K562 (cell line): Measurements from ENCODE around the gene MAP3K20. TPM values are rescaled to one million over a fixed set of nuclear protein-coding genes. Genes with fewer than 3 reads are reported as not detected.

Source experiments
- ATAC-seq: fragments of 200-7000 bp; cut with Tn5 transposase; 3 replicates; pipeline ENCODE4 v1.9.1; 2020; ENCODE audit warnings: moderate library complexity
- BruUV-seq: library from RNA; stranded (reverse); fragments of 400-500 nt; replicated peaks from 2 replicates; lab custom pipeline; 2021; lab: Mats Ljungman, UMichigan
- CTCF ChIA-PET: fragments of 300-600 bp; formaldehyde crosslinking; extraction: SDS; loops from one replicate; lab custom pipeline; 2021; ENCODE audit warnings: low intra/inter-chr PET ratio; lab: Yijun Ruan, JAX
- POLR2A ChIA-PET: fragments of 300-600, 350-650 bp; sonication (Branson Sonifier 250); formaldehyde crosslinking; extraction: SDS; loops from one replicate; lab custom pipeline; 2021; ENCODE audit warnings: antibody characterized with exemption, inconsistent platforms; lab: Yijun Ruan, JAX
- DNase-seq, 4 experiments: peaks; one replicate each; pipeline versions ENCODE4 v3.0.0 to v3.0.0-alpha.2; 2011 to 2018; ENCODE audit warnings: low spot score in 3 of 4, mixed read lengths in 3 of 4; ENCODE audit errors: extremely low read depth in 1 of 4
- FAIRE-seq: peaks from 2 replicates; lab custom pipeline; 2011; peaks lifted over from hg19 to GRCh38; lab: Jason Lieb, UNC
- H2AFZ ChIP-seq: 2 replicates; pipeline ENCODE4 v1.6.0; 2011; ENCODE audit warnings: low read depth, low read length, control low read depth, inconsistent platforms
- H3K27ac ChIP-seq: fragments of 200-600 bp; 3 replicates; pipeline ENCODE4 v1.8.0; 2011; ENCODE audit warnings: low read depth, mild to moderate bottlenecking, control low read depth, inconsistent platforms, low read length, moderate library complexity, mixed read lengths; ENCODE audit errors: extremely low read depth
- H3K27me3 ChIP-seq, 2 experiments: fragments of 300-600 bp in 1 of 2; 2 replicates in 1 of 2; 3 replicates in 1 of 2; pipeline versions ENCODE4 v1.6.0 to v1.8.0; 2011; ENCODE audit warnings: inconsistent platforms in 2 of 2, low read length in 2 of 2, mild to moderate bottlenecking in 1 of 2, mixed read lengths in 1 of 2, moderate library complexity in 1 of 2; ENCODE audit not compliant: control insufficient read depth in 2 of 2, insufficient read depth in 2 of 2
- H3K36me3 ChIP-seq: fragments of 300-600 bp; 3 replicates; pipeline ENCODE4 v1.8.0; 2011; ENCODE audit warnings: mild to moderate bottlenecking, low read length, inconsistent platforms; ENCODE audit not compliant: control insufficient read depth, insufficient read depth
- H3K4me1 ChIP-seq, 2 experiments: fragments of 200-600 bp in 1 of 2; replicated peaks in 1 of 2; 2 replicates in 1 of 2; 3 replicates in 1 of 2; pipeline versions ENCODE4 v1.5.1 to v1.8.0; 2011; ENCODE audit warnings: inconsistent platforms in 2 of 2, low read length in 2 of 2, mild to moderate bottlenecking in 1 of 2, mixed read lengths in 1 of 2, moderate library complexity in 1 of 2; ENCODE audit not compliant: control insufficient read depth in 2 of 2, insufficient read depth in 2 of 2
- H3K4me2 ChIP-seq: 2 replicates; pipeline ENCODE4 v1.6.1; 2011; ENCODE audit warnings: low read length, control low read depth, inconsistent platforms, mixed read lengths; ENCODE audit not compliant: insufficient read depth
- H3K4me3 ChIP-seq: fragments of 200-600 bp; sonication (generic), shearing (Covaris generic); 2 replicates; pipeline ENCODE4 v1.5.1; 2016; ENCODE audit warnings: control low read depth, inconsistent platforms
- H3K79me2 ChIP-seq: fragments of 200-600 bp; 3 replicates; pipeline ENCODE4 v1.8.0; 2011; ENCODE audit warnings: low read length, inconsistent platforms; ENCODE audit not compliant: control insufficient read depth, insufficient read depth
- H3K9ac ChIP-seq, 2 experiments: 2 replicates each; pipeline versions ENCODE4 v1.6.0 to v1.6.1; 2011; ENCODE audit warnings: low read depth in 2 of 2, low read length in 2 of 2, control low read depth in 1 of 2, inconsistent platforms in 1 of 2, mild to moderate bottlenecking in 1 of 2, mixed read lengths in 1 of 2; ENCODE audit not compliant: insufficient read depth in 1 of 2
- H3K9me1 ChIP-seq: one replicate; pipeline ENCODE4 v1.6.0; 2011; ENCODE audit warnings: inconsistent platforms, mild to moderate bottlenecking, low read length, moderate library complexity; ENCODE audit not compliant: control insufficient read depth, insufficient read depth
- H3K9me3 ChIP-seq: replicated peaks from 2 replicates; pipeline ENCODE4 v1.5.1; 2011; ENCODE audit warnings: low read depth, low read length, inconsistent platforms; ENCODE audit not compliant: control insufficient read depth, insufficient read depth
- H4K20me1 ChIP-seq: replicated peaks from 2 replicates; pipeline ENCODE4 v1.6.1; 2011; ENCODE audit warnings: low read length, inconsistent platforms, mixed read lengths; ENCODE audit not compliant: control insufficient read depth, insufficient read depth
- AFF1 ChIP-seq, 2 experiments: fragments of 450-650 bp; IDR thresholded peaks; 2 replicates each; pipeline ENCODE4 v1.6.1; 2018; ENCODE audit warnings: mild to moderate bottlenecking in 2 of 2, low read depth in 1 of 2; ENCODE audit not compliant: partially characterized antibody in 2 of 2
- ARID1B ChIP-seq: fragments of 450-650 bp; IDR thresholded peaks from 2 replicates; pipeline ENCODE4 v1.6.1; 2016; ENCODE audit warnings: antibody characterized with exemption, mild to moderate bottlenecking, inconsistent platforms
- FOSL1 ChIP-seq: fragments of 200-800 bp; sonication (Bioruptor generic); conservative IDR thresholded peaks from 2 replicates; pipeline ENCODE4 v1.6.1; 2016; ENCODE audit warnings: missing genetic modification characterization, missing compliant biosample characterization
- GATAD2B ChIP-seq: fragments of 450-650 bp; IDR thresholded peaks from 2 replicates; pipeline ENCODE4 v1.6.1; 2017; ENCODE audit warnings: mild to moderate bottlenecking, borderline replicate concordance
- KDM1A ChIP-seq, 2 experiments: fragments of 450-650 bp; IDR thresholded peaks; 2 replicates each; pipeline ENCODE4 v1.6.1; 2016; ENCODE audit warnings: mild to moderate bottlenecking in 2 of 2
- MNT ChIP-seq, 2 experiments: fragments of 450-650 bp; conservative IDR thresholded peaks; 2 replicates each; pipeline ENCODE4 v1.6.1; 2017; ENCODE audit warnings: mild to moderate bottlenecking in 2 of 2, moderate library complexity in 2 of 2
- RAD51 ChIP-seq: fragments of 450-650 bp; IDR thresholded peaks from 2 replicates; pipeline ENCODE4 v1.7.1; 2016; ENCODE audit warnings: low read depth, mild to moderate bottlenecking, borderline replicate concordance
- SAFB2 ChIP-seq: fragments of 200-400 bp; formaldehyde crosslinking; IDR thresholded peaks from 2 replicates; pipeline ENCODE4 v1.6.1; 2018; ENCODE audit warnings: borderline replicate concordance, low read length, low read depth, moderate library complexity; ENCODE audit not compliant: severe bottlenecking
- SMARCA5 ChIP-seq: fragments of 450-650 bp; IDR thresholded peaks from 2 replicates; pipeline ENCODE4 v1.6.1; 2016
- TFAM ChIP-seq: fragments of 250-450 bp; sonication (Bioruptor Pico); conservative IDR thresholded peaks from 2 replicates; pipeline ENCODE4 v1.5.0; 2021; ENCODE audit warnings: mild to moderate bottlenecking, moderate library complexity
- ZNF174 ChIP-seq: fragments of 250-450 bp; sonication (Bioruptor Pico); IDR thresholded peaks from 2 replicates; pipeline ENCODE4 v1.4.0; 2020; ENCODE audit warnings: mild to moderate bottlenecking
- ZNF408 ChIP-seq: fragments of 250-450 bp; sonication (Bioruptor Pico); IDR thresholded peaks from 2 replicates; pipeline ENCODE4 v1.4.0; 2020; ENCODE audit warnings: low read depth, mild to moderate bottlenecking, moderate library complexity
- ZNF76 ChIP-seq: fragments of 250-450 bp; sonication (Bioruptor Pico); IDR thresholded peaks from 2 replicates; pipeline ENCODE4 v1.4.0; 2020; ENCODE audit warnings: mild to moderate bottlenecking, moderate library complexity, borderline replicate concordance
- WGBS: fragments of 100-300 bp; shearing (Covaris generic); methylation state at CpG from one replicate; pipeline ENCODE4 v1.1.6; 2016; ENCODE audit warnings: low coverage, mixed read lengths; ENCODE audit not compliant: insufficient coverage; ENCODE audit errors: missing lambda C conversion rate; 5-methylcytosine and 5-hydroxymethylcytosine counted together
- in situ Hi-C: fragments of 300-500 bp; cut with MboI; formaldehyde crosslinking; loops from 4 replicates; pipeline ENCODE4 v1.15.0; 2018; ENCODE audit warnings: inconsistent platforms, mixed read lengths
- intact Hi-C: fragments of 100-400 bp; cut with micrococcal nuclease; formaldehyde crosslinking; loops from 2 replicates; pipeline ENCODE4 v1.14.2; 2022
- polyA plus RNA-seq, 8 experiments: library from polyadenylated mRNA; depleted of rRNA in 4 of 8; stranded (reverse) in 5 of 8; unstranded in 3 of 8; fragments of >200 nt; fragmentation: Nextera tagmentation in 2 of 8; fragmentation: Illumina TruSeq in 1 of 8; extraction: Ambion mirVana in 2 of 8; extraction: Trizol in 1 of 8; gene quantifications; 2 replicates each; pipeline versions ENCODE4 v1.2.1 to v1.2.3, GENCODE V29; 2011 to 2014; ENCODE audit warnings: inconsistent platforms in 1 of 8, missing spikeins in 1 of 8
- total RNA-seq, 7 experiments: library from RNA; depleted of rRNA in 6 of 7; stranded (reverse); fragments of >200 nt in 6 of 7; fragmentation: Illumina TruSeq in 2 of 7; extraction: Trizol in 2 of 7; gene quantifications; 2 replicates each; pipeline versions ENCODE4 v1.2.1 to v1.2.3, GENCODE V29; 2011 to 2021; ENCODE audit warnings: low replicate concordance in 1 of 7

The MAP3K20 gene
- total and polyA plus RNA-seq, 9 of the 15 experiments (the other 6 are each of a cell fraction or from before 2014, with no cell fraction given), result 9.8 to 34.2 (median 27.3) TPM

- Histone ChIP-seq H3K27me3 (no peaks in the 10 kb centered on the region), H3K4me1 (no peaks in the 10 kb centered on the region), H3K79me2 (peaks cover 4% of the 10 kb centered on the region; the same call in 2 of the 3 replicates), H4K20me1 (no peaks in the 10 kb centered on the region), H3K4me2 (no peak overlapping the region), H3K9ac (no peak overlapping the region), H3K9me3 (0 out of 2 replicates have a peak, but pooled peaks cover 2% of the 10 kb centered on the region), H3K27ac (no peak overlapping the region), H3K36me3 (no peaks in the 10 kb centered on the region; the same call in 2 of the 3 replicates), H3K4me3 (no peak overlapping the region), H2AFZ (no peak overlapping the region), H3K9me1 (no peaks in the 10 kb centered on the region)
- 67% methylated on average over 2 of the region's 2 CpGs for WGBS
- FAIRE-seq, result no peak
- ChIA-PET POLR2A (no interaction called here), CTCF (no interaction called here)
- DNase-seq, result no peak
- ATAC-seq, result no peak
- BruUV-seq, result no TSS peak
- in situ Hi-C loops, result no loop called here
- intact Hi-C loops, result no loop called here
- no peak for TF ChIP-seq TFAM (CRISPR knock-in tag)
- TF ChIP-seq ZNF408 (CRISPR knock-in tag), result no peak
- no peak for TF ChIP-seq AFF1 (IDR thresholded peaks at IDR 0.05; ENCODE audit: low read depth in 1 of 2, partially characterized antibody in 2 of 2)
- TF ChIP-seq ZNF76 (CRISPR knock-in tag), result no peak
- no peak for TF ChIP-seq SAFB2
- no peak for TF ChIP-seq ZNF174
- no peak for TF ChIP-seq GATAD2B
- TF ChIP-seq MNT (conservative IDR thresholded peaks at IDR 0.05), result no peak
- no peak for TF ChIP-seq RAD51
- TF ChIP-seq SMARCA5, result no peak
- TF ChIP-seq KDM1A (IDR thresholded peaks at IDR 0.05), result no peak
- no peak for TF ChIP-seq FOSL1
- no peak for TF ChIP-seq ARID1B
These were observed 60.4 kb downstream of the MAP3K20 start for GRCh38 chr2:173136067-173136466.
